K562 (cell line): Measurements from ENCODE around the gene WDR70. TPM values are rescaled to one million over a fixed set of nuclear protein-coding genes. Genes with fewer than 3 reads are reported as not detected.
A peak's percentile ranks its signal among the peaks of the same experiment; 100 is the strongest.

Experiments
- DIDO1 ChIP-seq: fragments of 450-650 bp; IDR thresholded peaks from 2 replicates; pipeline ENCODE4 v1.6.1; 2016; ENCODE audit warnings: low read depth, missing biosample characterization, missing genetic modification characterization
- FOXK2 ChIP-seq, 2 experiments: fragments of 450-650 bp; IDR thresholded peaks in 1 of 2; conservative IDR thresholded peaks in 1 of 2; 2 replicates each; pipeline ENCODE4 v1.6.1; 2016; ENCODE audit warnings: low read depth in 2 of 2, mild to moderate bottlenecking in 1 of 2
- GABPA ChIP-seq: fragments of 200-800 bp; sonication (Bioruptor generic); conservative IDR thresholded peaks from 2 replicates; pipeline ENCODE4 v1.6.1; 2016; ENCODE audit warnings: low read depth, missing genetic modification characterization, missing compliant biosample characterization
- GTF2F1 ChIP-seq: IDR thresholded peaks from 2 replicates; pipeline ENCODE4 v1.6.1; 2011; ENCODE audit warnings: low read depth, low read length, improper control_type of control experiment
- HCFC1 ChIP-seq: IDR thresholded peaks from 2 replicates; pipeline ENCODE4 v1.6.1; 2012; ENCODE audit warnings: low read depth, low read length, improper control_type of control experiment
- MAZ ChIP-seq, 2 experiments: fragments of 450-650 bp in 1 of 2; sonication (generic) in 1 of 2; formaldehyde crosslinking; IDR thresholded peaks in 1 of 2; conservative IDR thresholded peaks in 1 of 2; 2 replicates each; pipeline versions ENCODE4 v1.4.0 to v1.5.0; 2020; ENCODE audit warnings: mild to moderate bottlenecking in 1 of 2, missing genetic modification reagents in 1 of 2
- NEUROD1 ChIP-seq: fragments of 150-350 bp; IDR thresholded peaks from 2 replicates; pipeline ENCODE4 v1.6.1; 2014; ENCODE audit warnings: borderline replicate concordance, low read length, low read depth; ENCODE audit not compliant: partially characterized antibody
- PHF8 ChIP-seq: fragments of 200-600 bp; sonication (generic); IDR thresholded peaks from 2 replicates; pipeline ENCODE4 v1.6.1; 2012; ENCODE audit warnings: mixed run types, mild to moderate bottlenecking, inconsistent platforms, low read length, moderate library complexity, borderline replicate concordance
- SAP30 ChIP-seq: fragments of 200-600 bp; sonication (generic); IDR thresholded peaks from 2 replicates; pipeline ENCODE4 v1.6.1; 2012; ENCODE audit warnings: borderline replicate concordance, low read depth, mild to moderate bottlenecking, moderate library complexity, low read length, control low read depth, inconsistent platforms; ENCODE audit not compliant: insufficient read depth, poor library complexity, severe bottlenecking
- SIN3B ChIP-seq: fragments of 450-650 bp; IDR thresholded peaks from 2 replicates; pipeline ENCODE4 v1.6.1; 2017; ENCODE audit warnings: low read depth, mild to moderate bottlenecking, moderate library complexity
- TAF1 ChIP-seq: IDR thresholded peaks from 2 replicates; pipeline ENCODE4 v1.6.1; 2011; ENCODE audit warnings: mild to moderate bottlenecking, low read length, moderate library complexity; ENCODE audit not compliant: insufficient read depth, control insufficient read depth, severe bottlenecking; ENCODE audit errors: extremely low read depth
- TBL1XR1 ChIP-seq, 2 experiments: IDR thresholded peaks; 2 replicates each; pipeline ENCODE4 v1.6.1; 2012; ENCODE audit warnings: improper control_type of control experiment in 2 of 2, low read length in 2 of 2, mild to moderate bottlenecking in 1 of 2
- YY1 ChIP-seq, 3 experiments: IDR thresholded peaks; 2 replicates each; pipeline ENCODE4 v1.6.1; 2011; ENCODE audit warnings: low read length in 2 of 3, mild to moderate bottlenecking in 2 of 3, moderate library complexity in 2 of 3, borderline replicate concordance in 1 of 3, control low read depth in 1 of 3, low read depth in 1 of 3; ENCODE audit not compliant: insufficient read depth in 3 of 3, insufficient replicate concordance in 2 of 3, control insufficient read depth in 1 of 3, insufficient read length in 1 of 3; ENCODE audit errors: extremely low read depth in 1 of 3
- ZNF384 ChIP-seq: IDR thresholded peaks from 2 replicates; pipeline ENCODE4 v1.6.1; 2012; ENCODE audit warnings: low read depth, low read length, improper control_type of control experiment
- polyA plus RNA-seq, 8 experiments: library from polyadenylated mRNA; depleted of rRNA in 4 of 8; stranded (reverse) in 5 of 8; unstranded in 3 of 8; fragments of >200 nt; fragmentation: Nextera tagmentation in 2 of 8; fragmentation: Illumina TruSeq in 1 of 8; extraction: Ambion mirVana in 2 of 8; extraction: Trizol in 1 of 8; gene quantifications; 2 replicates each; pipeline versions ENCODE4 v1.2.1 to v1.2.3, GENCODE V29; 2011 to 2014; ENCODE audit warnings: inconsistent platforms in 1 of 8, missing spikeins in 1 of 8
- total RNA-seq, 7 experiments: library from RNA; depleted of rRNA in 6 of 7; stranded (reverse); fragments of >200 nt in 6 of 7; fragmentation: Illumina TruSeq in 2 of 7; extraction: Trizol in 2 of 7; gene quantifications; 2 replicates each; pipeline versions ENCODE4 v1.2.1 to v1.2.3, GENCODE V29; 2011 to 2021; ENCODE audit warnings: low replicate concordance in 1 of 7
- TF ChIP-seq, protein P1 (sequence below): fragments of 250-450 bp; sonication (Bioruptor Pico); IDR thresholded peaks from 2 replicates; pipeline ENCODE4 v1.9.0; 2021; ENCODE audit warnings: mild to moderate bottlenecking
- TF ChIP-seq, protein P2 (sequence below), 2 experiments: IDR thresholded peaks; 2 replicates each; pipeline ENCODE4 v1.6.1; 2012; ENCODE audit warnings: improper control_type of control experiment in 2 of 2, low read depth in 2 of 2, low read length in 2 of 2, borderline replicate concordance in 1 of 2
- TF ChIP-seq, protein P3 (sequence below): fragments of 450-650 bp; IDR thresholded peaks from 2 replicates; pipeline ENCODE4 v1.7.1; 2018; ENCODE audit warnings: mild to moderate bottlenecking, low read depth; ENCODE audit not compliant: partially characterized antibody
- TF ChIP-seq, protein P4 (sequence below): fragments of 200-800 bp; sonication (Bioruptor generic); IDR thresholded peaks from 2 replicates; pipeline ENCODE4 v1.6.1; 2017; ENCODE audit warnings: missing genetic modification characterization, missing compliant biosample characterization

Gene WDR70
- total and polyA plus RNA-seq, 9 of the 15 experiments (the other 6 are each of a cell fraction or from before 2014, with no cell fraction given) = 16.8 to 46.6 (median 38.8) TPM

DNA sequence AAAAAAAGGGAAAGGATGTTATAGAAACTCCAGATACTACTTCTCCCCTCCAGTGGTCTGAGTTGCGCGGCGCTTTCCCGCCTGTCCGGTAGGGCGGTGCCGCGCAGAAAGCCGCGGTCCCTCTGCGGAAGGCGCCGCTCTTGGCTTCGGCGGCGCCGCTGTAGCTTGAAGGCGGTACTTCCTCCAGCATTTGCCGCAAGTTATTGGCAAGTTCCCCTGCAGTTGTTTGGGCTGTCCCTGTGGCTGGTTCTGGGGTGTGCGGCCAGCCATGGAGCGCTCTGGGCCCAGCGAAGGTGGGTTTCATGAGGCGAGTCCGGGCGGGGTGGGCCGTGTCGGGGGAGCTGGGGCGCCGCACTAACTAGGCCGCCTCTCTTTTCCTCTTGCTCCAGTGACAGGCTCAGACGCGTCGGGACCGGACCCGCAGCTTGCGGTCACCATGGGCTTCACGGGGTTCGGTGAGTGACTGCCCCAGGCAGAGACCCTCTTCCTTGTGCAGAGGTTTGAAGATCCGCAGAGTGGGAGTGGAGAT lies at the start of gene WDR70 (continued):
- TF ChIP-seq GABPA (tag) = peak; percentile 94
- peak; percentile 77 for TF ChIP-seq PHF8
- peak; percentile 41 to 67; a peak in 3 of 4 replicates for TF ChIP-seq MAZ (CRISPR knock-in tag; conservative IDR thresholded peaks at IDR 0.05 in 1 of 2, IDR thresholded peaks at IDR 0.05 in 1 of 2)
- TF ChIP-seq, protein P1, sequence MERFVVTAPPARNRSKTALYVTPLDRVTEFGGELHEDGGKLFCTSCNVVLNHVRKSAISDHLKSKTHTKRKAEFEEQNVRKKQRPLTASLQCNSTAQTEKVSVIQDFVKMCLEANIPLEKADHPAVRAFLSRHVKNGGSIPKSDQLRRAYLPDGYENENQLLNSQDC = peak; percentile 85; the same call in 1 of the 2 replicates
- TF ChIP-seq ZNF384 = peak; percentile 96
- peak; percentile 48 to 52; a peak in 2 of 4 replicates for TF ChIP-seq FOXK2 (conservative IDR thresholded peaks at IDR 0.05 in 1 of 2, IDR thresholded peaks at IDR 0.05 in 1 of 2; ENCODE audit: low read depth in 2 of 2)
- TF ChIP-seq GTF2F1 = peak; percentile 27; the same call in 1 of the 2 replicates
- TF ChIP-seq, protein P2, sequence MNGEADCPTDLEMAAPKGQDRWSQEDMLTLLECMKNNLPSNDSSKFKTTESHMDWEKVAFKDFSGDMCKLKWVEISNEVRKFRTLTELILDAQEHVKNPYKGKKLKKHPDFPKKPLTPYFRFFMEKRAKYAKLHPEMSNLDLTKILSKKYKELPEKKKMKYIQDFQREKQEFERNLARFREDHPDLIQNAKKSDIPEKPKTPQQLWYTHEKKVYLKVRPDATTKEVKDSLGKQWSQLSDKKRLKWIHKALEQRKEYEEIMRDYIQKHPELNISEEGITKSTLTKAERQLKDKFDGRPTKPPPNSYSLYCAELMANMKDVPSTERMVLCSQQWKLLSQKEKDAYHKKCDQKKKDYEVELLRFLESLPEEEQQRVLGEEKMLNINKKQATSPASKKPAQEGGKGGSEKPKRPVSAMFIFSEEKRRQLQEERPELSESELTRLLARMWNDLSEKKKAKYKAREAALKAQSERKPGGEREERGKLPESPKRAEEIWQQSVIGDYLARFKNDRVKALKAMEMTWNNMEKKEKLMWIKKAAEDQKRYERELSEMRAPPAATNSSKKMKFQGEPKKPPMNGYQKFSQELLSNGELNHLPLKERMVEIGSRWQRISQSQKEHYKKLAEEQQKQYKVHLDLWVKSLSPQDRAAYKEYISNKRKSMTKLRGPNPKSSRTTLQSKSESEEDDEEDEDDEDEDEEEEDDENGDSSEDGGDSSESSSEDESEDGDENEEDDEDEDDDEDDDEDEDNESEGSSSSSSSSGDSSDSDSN (IDR thresholded peaks at IDR 0.05; ENCODE audit: borderline replicate concordance in 1 of 2, low read depth in 2 of 2, low read length in 2 of 2) = 0 out of 4 replicates have a peak, but pooled peaks of 1 of the 2 experiments have one; percentile 55
- TF ChIP-seq TBL1XR1 (IDR thresholded peaks at IDR 0.05; ENCODE audit: low read length in 2 of 2) = peak; percentile 41 to 63; a peak in 1 of 4 replicates
- TF ChIP-seq SAP30 = peak; percentile 72
- TF ChIP-seq HCFC1 = peak; percentile 86
- TF ChIP-seq TAF1 = peak; percentile 91
- TF ChIP-seq, protein P3, sequence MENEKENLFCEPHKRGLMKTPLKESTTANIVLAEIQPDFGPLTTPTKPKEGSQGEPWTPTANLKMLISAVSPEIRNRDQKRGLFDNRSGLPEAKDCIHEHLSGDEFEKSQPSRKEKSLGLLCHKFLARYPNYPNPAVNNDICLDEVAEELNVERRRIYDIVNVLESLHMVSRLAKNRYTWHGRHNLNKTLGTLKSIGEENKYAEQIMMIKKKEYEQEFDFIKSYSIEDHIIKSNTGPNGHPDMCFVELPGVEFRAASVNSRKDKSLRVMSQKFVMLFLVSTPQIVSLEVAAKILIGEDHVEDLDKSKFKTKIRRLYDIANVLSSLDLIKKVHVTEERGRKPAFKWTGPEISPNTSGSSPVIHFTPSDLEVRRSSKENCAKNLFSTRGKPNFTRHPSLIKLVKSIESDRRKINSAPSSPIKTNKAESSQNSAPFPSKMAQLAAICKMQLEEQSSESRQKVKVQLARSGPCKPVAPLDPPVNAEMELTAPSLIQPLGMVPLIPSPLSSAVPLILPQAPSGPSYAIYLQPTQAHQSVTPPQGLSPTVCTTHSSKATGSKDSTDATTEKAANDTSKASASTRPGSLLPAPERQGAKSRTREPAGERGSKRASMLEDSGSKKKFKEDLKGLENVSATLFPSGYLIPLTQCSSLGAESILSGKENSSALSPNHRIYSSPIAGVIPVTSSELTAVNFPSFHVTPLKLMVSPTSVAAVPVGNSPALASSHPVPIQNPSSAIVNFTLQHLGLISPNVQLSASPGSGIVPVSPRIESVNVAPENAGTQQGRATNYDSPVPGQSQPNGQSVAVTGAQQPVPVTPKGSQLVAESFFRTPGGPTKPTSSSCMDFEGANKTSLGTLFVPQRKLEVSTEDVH = peak; percentile 70
- peak; percentile 84 for TF ChIP-seq DIDO1
- TF ChIP-seq, protein P4, sequence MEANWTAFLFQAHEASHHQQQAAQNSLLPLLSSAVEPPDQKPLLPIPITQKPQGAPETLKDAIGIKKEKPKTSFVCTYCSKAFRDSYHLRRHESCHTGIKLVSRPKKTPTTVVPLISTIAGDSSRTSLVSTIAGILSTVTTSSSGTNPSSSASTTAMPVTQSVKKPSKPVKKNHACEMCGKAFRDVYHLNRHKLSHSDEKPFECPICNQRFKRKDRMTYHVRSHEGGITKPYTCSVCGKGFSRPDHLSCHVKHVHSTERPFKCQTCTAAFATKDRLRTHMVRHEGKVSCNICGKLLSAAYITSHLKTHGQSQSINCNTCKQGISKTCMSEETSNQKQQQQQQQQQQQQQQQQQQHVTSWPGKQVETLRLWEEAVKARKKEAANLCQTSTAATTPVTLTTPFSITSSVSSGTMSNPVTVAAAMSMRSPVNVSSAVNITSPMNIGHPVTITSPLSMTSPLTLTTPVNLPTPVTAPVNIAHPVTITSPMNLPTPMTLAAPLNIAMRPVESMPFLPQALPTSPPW (CRISPR knock-in tag) = peak; percentile 21; the same call in 1 of the 2 replicates
- TF ChIP-seq NEUROD1 = peak; percentile 74
- TF ChIP-seq YY1 (IDR thresholded peaks at IDR 0.05; ENCODE audit: borderline replicate concordance in 1 of 3, control insufficient read depth in 1 of 3, extremely low read depth in 1 of 3, insufficient read depth in 3 of 3, insufficient read length in 1 of 3, insufficient replicate concordance in 2 of 3, low read depth in 1 of 3, low read length in 2 of 3) = peak in 1 of 3 experiments; percentile 62
- peak; percentile 91 for TF ChIP-seq SIN3B
